ENCODE results near the gene SCGB1C2.

SCGB1C2 gene

DNA sequence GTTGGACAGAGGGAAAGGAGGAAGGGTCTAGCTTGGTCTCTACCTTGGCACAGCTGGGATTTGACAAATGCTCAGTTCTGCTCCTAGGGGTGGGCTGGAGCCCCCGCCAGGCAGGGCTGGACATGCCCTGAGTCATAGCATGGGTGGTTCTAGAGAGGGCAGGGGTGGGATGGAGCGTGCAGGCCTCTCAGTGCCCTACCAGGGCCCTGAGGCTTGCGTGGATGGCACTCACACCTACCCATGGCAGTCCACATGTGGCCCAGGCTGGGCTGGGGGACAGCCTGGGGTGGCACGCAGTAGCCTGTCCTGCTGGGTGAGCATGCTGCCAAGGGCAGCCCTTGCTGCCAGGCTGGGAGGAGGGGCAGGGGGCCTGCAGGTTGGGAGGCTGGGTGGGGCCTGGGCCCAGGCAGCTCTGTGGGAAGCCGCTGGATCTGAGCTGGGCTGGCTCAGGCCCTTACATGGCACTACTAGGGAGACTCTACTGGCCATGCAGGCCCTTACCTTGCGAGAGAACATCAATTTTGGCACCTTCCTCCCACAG is 32.8 kb downstream of the SCGB1C2 start:
- DNase-seq (ENCODE audit: extremely low read depth in 1 of 2, low read depth in 1 of 2) = no peak

DNA sequence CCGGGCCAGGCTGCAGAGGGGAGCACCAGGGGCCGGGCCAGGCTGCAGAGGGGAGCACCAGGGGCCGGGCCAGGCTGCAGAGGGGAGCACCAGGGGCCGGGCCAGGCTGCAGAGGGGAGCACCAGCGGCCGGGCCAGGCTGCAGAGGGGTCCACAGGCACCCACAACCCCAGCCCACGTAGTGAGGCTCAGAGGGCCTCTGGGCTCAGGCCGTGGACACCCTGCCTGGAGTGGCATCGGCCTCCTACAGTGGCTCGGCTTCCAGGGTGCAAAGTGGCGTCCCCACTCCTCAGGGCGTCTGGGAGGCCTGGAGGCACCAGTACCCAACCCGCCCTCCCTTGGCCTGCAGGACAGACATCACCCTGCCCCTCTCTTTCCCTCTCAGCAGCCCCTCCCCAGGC is 34.5 kb downstream of the SCGB1C2 start:
- DNase-seq (ENCODE audit: extremely low read depth in 1 of 2, low read depth in 1 of 2) = no peak

DNA sequence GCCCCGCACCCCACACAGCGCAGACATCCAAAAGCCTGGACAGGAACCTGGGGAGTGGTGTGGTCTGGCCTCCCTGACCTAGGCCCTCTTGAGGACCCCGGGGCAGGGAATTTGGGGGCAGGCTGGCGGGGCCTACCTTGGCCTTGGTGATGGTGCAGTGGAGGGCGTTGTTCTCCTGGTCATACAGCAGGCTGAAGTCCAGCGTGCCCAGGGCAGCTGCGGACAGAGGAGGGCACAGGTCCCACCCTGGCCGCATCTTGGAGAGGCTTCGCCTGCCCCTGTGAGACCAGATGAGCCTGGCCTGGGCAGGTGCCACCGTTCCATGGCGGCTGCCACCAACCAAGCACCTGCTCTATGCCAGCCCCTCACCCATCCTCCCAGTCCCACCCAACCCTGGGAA is 35.0 kb downstream of the SCGB1C2 start:
- no peak for DNase-seq (ENCODE audit: extremely low read depth in 1 of 2, low read depth in 1 of 2)

DNA sequence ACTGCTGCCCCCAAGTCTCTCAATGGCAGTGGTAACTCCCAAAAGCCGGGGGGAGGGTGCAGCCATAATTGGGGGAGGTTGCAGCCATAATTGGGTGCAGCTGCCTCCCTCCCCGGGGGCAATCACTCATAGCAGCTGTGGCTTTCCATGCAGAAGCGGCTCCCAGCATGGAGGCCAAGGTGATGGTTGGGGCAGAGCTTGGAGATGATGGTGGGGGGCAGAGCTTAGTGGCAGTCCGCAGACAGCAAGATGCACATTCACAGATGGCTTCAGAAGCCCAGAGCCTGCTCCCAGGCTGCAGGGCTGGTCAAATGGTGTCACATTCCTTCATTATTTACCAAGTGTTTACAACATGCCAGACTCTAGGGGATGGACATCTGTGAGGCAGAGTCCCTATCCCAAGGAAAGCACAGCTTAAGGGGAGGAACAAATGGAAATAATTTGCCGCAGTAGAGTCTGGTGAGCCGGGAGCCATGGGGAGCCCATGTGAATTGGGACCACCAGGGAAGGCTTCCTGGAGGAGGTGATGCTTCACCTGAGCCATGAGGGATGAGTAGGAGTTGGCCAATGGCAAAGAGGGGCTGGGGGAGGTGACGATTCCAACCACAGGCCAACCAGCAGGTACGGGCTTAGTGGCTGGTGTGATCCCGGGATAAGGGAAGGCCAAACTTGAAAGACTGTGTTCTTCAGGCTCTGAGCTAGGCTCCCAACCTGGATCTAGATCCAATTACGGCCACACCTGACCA is 36.0 kb downstream of the SCGB1C2 start:
- DNase-seq (ENCODE audit: extremely low read depth in 1 of 2, low read depth in 1 of 2) = no peak

GRCh38 chr17:177155-177554 is 39.8 kb downstream of the SCGB1C2 start:
- no peak for DNase-seq (ENCODE audit: extremely low read depth in 1 of 2, low read depth in 1 of 2)

DNA sequence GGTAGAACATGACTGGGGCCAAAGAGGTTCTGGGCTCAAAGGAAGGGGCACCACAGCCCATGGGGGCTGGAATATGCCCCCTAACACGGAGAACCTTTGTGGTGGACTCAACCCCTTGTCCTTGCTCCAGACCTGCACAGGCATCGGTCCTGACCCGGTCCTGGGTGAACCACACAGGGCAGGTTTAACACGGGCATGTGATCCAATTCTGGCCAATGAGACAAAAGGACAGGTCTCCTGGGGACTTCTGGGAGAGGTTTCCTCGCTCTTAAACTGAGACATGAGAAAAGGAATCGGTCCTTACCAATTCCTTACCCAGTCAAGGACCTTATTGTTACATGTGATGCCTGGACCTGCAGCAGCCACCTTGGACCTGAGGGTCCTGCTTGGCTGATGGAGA is 40.4 kb downstream of the SCGB1C2 start:
- DNase-seq (ENCODE audit: extremely low read depth in 1 of 2, low read depth in 1 of 2) = no peak

- DNase-seq (ENCODE audit: extremely low read depth in 1 of 2, low read depth in 1 of 2) = no peak
Observed at GRCh38 chr17:178292-179065, 41.1 kb downstream of the SCGB1C2 start.

DNA sequence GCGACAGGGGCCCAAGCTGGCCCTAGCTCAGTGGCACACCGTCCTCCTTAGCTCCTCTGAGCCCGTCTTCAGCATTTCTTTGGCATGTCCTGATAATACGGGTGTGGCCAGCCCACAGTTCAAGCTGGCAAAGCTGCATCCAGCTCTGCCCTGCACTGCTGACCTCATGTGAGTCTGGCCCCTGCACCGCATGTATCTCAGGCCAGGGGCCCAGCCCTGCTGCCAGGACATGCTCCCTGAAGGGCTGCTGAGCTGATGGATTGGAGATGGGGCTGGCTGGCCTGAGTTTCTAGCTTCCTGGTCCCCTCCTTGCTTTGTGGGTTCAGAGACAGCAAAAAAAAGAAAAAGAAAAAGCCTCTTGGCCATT is 41.7 kb downstream of the SCGB1C2 start:
- no peak for DNase-seq (ENCODE audit: extremely low read depth in 1 of 2, low read depth in 1 of 2)

- DNase-seq (ENCODE audit: extremely low read depth in 1 of 2, low read depth in 1 of 2) = no peak
Observed at GRCh38 chr17:179781-180380, 42.5 kb downstream of the SCGB1C2 start.

DNA sequence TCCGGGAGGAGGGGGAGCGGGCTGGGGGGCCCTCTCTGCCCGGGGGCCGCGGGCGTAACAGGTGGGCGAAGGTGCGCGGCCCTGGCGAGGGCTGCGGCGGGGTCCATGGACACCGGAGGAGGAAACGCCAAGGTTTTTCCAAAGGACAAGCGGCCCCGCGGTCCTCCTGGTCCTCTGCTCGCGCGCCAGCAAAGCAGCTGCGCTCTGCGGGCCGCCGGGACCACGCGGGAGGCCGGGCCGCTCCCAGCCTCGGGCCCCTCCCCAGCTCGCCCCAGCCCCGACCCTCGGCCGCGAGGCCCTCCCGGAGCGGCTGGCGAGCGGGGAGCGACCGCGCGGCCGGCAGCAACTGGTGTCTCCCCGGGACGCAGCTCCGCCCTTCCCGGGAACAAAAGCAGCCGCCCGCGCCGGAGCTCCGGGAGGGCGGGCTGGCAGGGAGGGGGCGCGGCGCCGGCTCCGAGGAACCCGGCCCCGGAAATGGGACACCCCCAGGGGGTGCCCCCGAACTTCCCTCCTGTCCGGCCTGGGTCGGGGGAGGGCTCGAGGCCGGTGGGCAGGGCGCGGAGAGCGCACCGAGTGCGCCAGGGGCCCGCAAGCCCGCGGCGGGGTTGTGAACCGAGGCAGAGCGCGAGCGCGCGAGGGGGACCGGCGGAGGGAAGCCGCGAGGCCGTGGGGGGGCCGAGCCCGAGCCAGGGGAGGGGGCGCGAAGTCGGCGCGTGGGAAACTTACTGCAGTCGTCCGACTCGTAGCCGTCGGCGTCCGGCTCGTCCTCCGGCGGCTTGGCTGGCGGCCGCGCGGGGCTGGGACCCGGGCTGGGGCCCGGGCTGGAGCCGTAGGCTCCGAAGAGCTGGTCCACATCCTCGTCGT is 43.2 kb downstream of the SCGB1C2 start:
- DNase-seq (ENCODE audit: extremely low read depth in 1 of 2, low read depth in 1 of 2) = no peak

GRCh38 chr17:181245-182049 is 44.1 kb downstream of the SCGB1C2 start, which contains the start of gene DOC2B:
TSS of gene DOC2B (minus strand) at chr17:181650. CDS start at chr17:181479, 171 bp downstream.
- no peak for DNase-seq (ENCODE audit: extremely low read depth in 1 of 2, low read depth in 1 of 2)

GRCh38 chr17:182050-182751 is 44.8 kb downstream of the SCGB1C2 start:
- DNase-seq (ENCODE audit: extremely low read depth in 1 of 2, low read depth in 1 of 2) = no peak

- DNase-seq (ENCODE audit: extremely low read depth in 1 of 2, low read depth in 1 of 2) = no peak
Observed at GRCh38 chr17:183021-183420, 45.7 kb downstream of the SCGB1C2 start.

- no peak for DNase-seq (ENCODE audit: extremely low read depth in 1 of 2, low read depth in 1 of 2)
Observed at GRCh38 chr17:185445-186138, 48.2 kb downstream of the SCGB1C2 start.

- DNase-seq (ENCODE audit: extremely low read depth in 1 of 2, low read depth in 1 of 2) = no peak
Observed at GRCh38 chr17:187130-187529, 49.8 kb downstream of the SCGB1C2 start.

Measured in activated CD8-positive, alpha-beta memory T cell treated with anti-CD3 and anti-CD28 coated beads for 1 hour (primary cell).